ENCODE measurements around the gene ZNF516. TPM values are rescaled to one million over a fixed set of nuclear protein-coding genes. Genes with fewer than 3 reads are reported as not detected.

Gene ZNF516
- polyA plus RNA-seq, 3 donors, result 5.0 to 41.9 (median 8.6) TPM

GRCh38 chr18:76359909-76360308 lies 135.1 kb downstream of the ZNF516 start:
- H3K9me3 ChIP-seq (replicated peaks in 1 of 2; ENCODE audit: control insufficient read depth in 1 of 2, insufficient read depth in 1 of 2, low read length in 2 of 2), result no peaks in the 10 kb centered on the region
- H3K36me3 ChIP-seq (replicated peaks in 1 of 2; ENCODE audit: control insufficient read depth in 1 of 2, insufficient read depth in 2 of 2, low read length in 2 of 2), result peaks cover 81 to 92% of the 10 kb centered on the region in 2 donors
- Mint-ChIP-seq H3K27me3 (ENCODE audit: low read depth in 3 of 3) (peaks cover 0 to 3% (median 0%) of the 10 kb centered on the region in 3 donors), H3K27ac (no peak overlapping the region), H3K4me3 (no peak overlapping the region), H3K9me3 (peaks cover 0 to 2% (median 0%) of the 10 kb centered on the region in 7 donors), H3K36me3 (peaks cover 89 to 91% of the 10 kb centered on the region in 2 donors), H3K4me1 (no peaks in the 10 kb centered on the region)
- H2AFZ ChIP-seq (ENCODE audit: insufficient read depth, low read depth, low read length, poor library complexity, severe bottlenecking), result no peak overlapping the region
- WGBS (ENCODE audit: insufficient coverage), result 98% methylated on average over 8 of the region's 12 CpGs
- no peak for TF ChIP-seq CTCF (IDR thresholded peaks at IDR 0.05)
- no peaks in the 10 kb centered on the region for H3K27me3 ChIP-seq (ENCODE audit: control insufficient read depth in 2 of 2, insufficient read depth in 2 of 2, low read length in 2 of 2)
- no peak overlapping the region for H3K4me2 ChIP-seq (replicated peaks; ENCODE audit: extremely low read depth, low read length, poor library complexity, severe bottlenecking)
- intact Hi-C loops (cut with micrococcal nuclease), result no loop called here
- H3K4me1 ChIP-seq (ENCODE audit: control insufficient read depth in 1 of 2, insufficient read depth in 2 of 2, low read length in 2 of 2), result no peaks in the 10 kb centered on the region
- peaks cover 90% of the 10 kb centered on the region for H4K20me1 ChIP-seq (ENCODE audit: insufficient read depth, low read length)
- DNase-seq, result no peak
- H3K9ac ChIP-seq (ENCODE audit: insufficient read depth, low read length, poor library complexity, severe bottlenecking), result no peak overlapping the region
- H3K4me3 ChIP-seq (replicated peaks in 1 of 3; ENCODE audit: low read depth in 2 of 3, low read length in 3 of 3), result no peak overlapping the region
- no peak overlapping the region for H3K27ac ChIP-seq (ENCODE audit: low read depth in 1 of 2, low read length in 2 of 2)
- peaks cover 21% of the 10 kb centered on the region for H3K79me2 ChIP-seq (ENCODE audit: insufficient read depth, low read length)

- H3K27ac Mint-ChIP-seq, result peak overlapping the region in 2 of 7 donors; percentile 19 to 32
- H3K9me3 Mint-ChIP-seq, result peaks cover 0 to 9% (median 2%) of the 10 kb centered on the region in 7 donors
- Histone ChIP-seq H4K20me1 (ENCODE audit: insufficient read depth, low read length) (peaks cover 90% of the 10 kb centered on the region), H3K79me2 (ENCODE audit: insufficient read depth, low read length) (peaks cover 13% of the 10 kb centered on the region), H3K4me1 (ENCODE audit: control insufficient read depth in 1 of 2, insufficient read depth in 2 of 2, low read length in 2 of 2) (no peaks in the 10 kb centered on the region), H3K9me3 (replicated peaks in 1 of 2; ENCODE audit: control insufficient read depth in 1 of 2, insufficient read depth in 1 of 2, low read length in 2 of 2) (peaks cover 0 to 2% of the 10 kb centered on the region in 2 donors), H3K27ac (ENCODE audit: low read depth in 1 of 2, low read length in 2 of 2) (no peak overlapping the region), H3K4me3 (replicated peaks in 1 of 3; ENCODE audit: low read depth in 2 of 3, low read length in 3 of 3) (no peak overlapping the region), H3K9ac (ENCODE audit: insufficient read depth, low read length, poor library complexity, severe bottlenecking) (no peak overlapping the region), H3K27me3 (ENCODE audit: control insufficient read depth in 2 of 2, insufficient read depth in 2 of 2, low read length in 2 of 2) (no peaks in the 10 kb centered on the region), H2AFZ (ENCODE audit: insufficient read depth, low read depth, low read length, poor library complexity, severe bottlenecking) (no peak overlapping the region), H3K36me3 (replicated peaks in 1 of 2; ENCODE audit: control insufficient read depth in 1 of 2, insufficient read depth in 2 of 2, low read length in 2 of 2) (peaks cover 72 to 80% of the 10 kb centered on the region in 2 donors), H3K4me2 (replicated peaks; ENCODE audit: extremely low read depth, low read length, poor library complexity, severe bottlenecking) (no peak overlapping the region)
- 94% methylated on average over 4 of the region's 8 CpGs for WGBS (ENCODE audit: insufficient coverage)
- no peaks in the 10 kb centered on the region for H3K4me1 Mint-ChIP-seq
- no peak for TF ChIP-seq CTCF (IDR thresholded peaks at IDR 0.05)
- no peak for DNase-seq
- H3K27me3 Mint-ChIP-seq (ENCODE audit: low read depth in 3 of 3), result peaks cover 0 to 3% (median 0%) of the 10 kb centered on the region in 3 donors
- peaks cover 78 to 80% of the 10 kb centered on the region in 2 donors for H3K36me3 Mint-ChIP-seq
- intact Hi-C loops (cut with micrococcal nuclease), result no loop called here
- no peak overlapping the region for H3K4me3 Mint-ChIP-seq
Measured at GRCh38 chr18:76358774-76359173, 136.3 kb downstream of the ZNF516 start.
